GM18505 (cell line): ENCODE results near the gene TXNDC15.
"Not testable (repeated sequence)": the region's sequence is repeated elsewhere in the genome, so short reads cannot be mapped to it uniquely, and the experiment has no call there.

Experiments
- ATAC-seq: cut with Tn5 transposase; IDR thresholded peaks from one replicate; pipeline ENCODE4 v1.9.1; 2021; ENCODE audit not compliant: unreplicated experiment
- POLR2A ChIP-seq: IDR thresholded peaks from 4 replicates; pipeline ENCODE4 v1.6.1; 2011; ENCODE audit warnings: borderline replicate concordance; ENCODE audit not compliant: insufficient read depth, insufficient read length; ENCODE audit errors: extremely low read depth

TXNDC15 gene

GRCh38 chr5:134892282-134892681, 18.1 kb downstream of the TXNDC15 start:
- no peak for ATAC-seq
- TF ChIP-seq POLR2A = no peak

GRCh38 chr5:134892926-134893325, 18.8 kb downstream of the TXNDC15 start:
- ATAC-seq = no peak
- no peak for TF ChIP-seq POLR2A

GRCh38 chr5:134893748-134894505, 19.8 kb downstream of the TXNDC15 start:
- no peak for ATAC-seq
- TF ChIP-seq POLR2A = no peak

GRCh38 chr5:134902071-134902801, 28.1 kb downstream of the TXNDC15 start:
- no peak for ATAC-seq
- no peak for TF ChIP-seq POLR2A

GRCh38 chr5:134904610-134905245, 30.6 kb downstream of the TXNDC15 start, which contains the start of gene PCBD2:
Gene PCBD2, plus strand, starts transcription at chr5:134905131. Its CDS starts 9 bp downstream, at chr5:134905140.
- peak; percentile 76 for ATAC-seq
- peak; percentile 75 for TF ChIP-seq POLR2A

- no peak for TF ChIP-seq POLR2A
Measured at GRCh38 chr5:134905246-134905996, 31.2 kb downstream of the TXNDC15 start.

GRCh38 chr5:134906811-134907210, 32.6 kb downstream of the TXNDC15 start:
- ATAC-seq = no peak
- no peak for TF ChIP-seq POLR2A

More at GRCh38 chr5:134905246-134905996, 31.2 kb downstream of the TXNDC15 start:
- ATAC-seq = peak; percentile 11

- not testable (repeated sequence) for ATAC-seq
Measured at GRCh38 chr5:134910752-134911151, 36.6 kb downstream of the TXNDC15 start.

GRCh38 chr5:134911285-134912206, 37.4 kb downstream of the TXNDC15 start:
- no peak for ATAC-seq
- TF ChIP-seq POLR2A = no peak

GRCh38 chr5:134913254-134913653, 39.1 kb downstream of the TXNDC15 start:
- no peak for ATAC-seq
- no peak for TF ChIP-seq POLR2A

GRCh38 chr5:134913795-134914194, 39.6 kb downstream of the TXNDC15 start:
- ATAC-seq = no peak
- TF ChIP-seq POLR2A = no peak

- ATAC-seq = no peak
- no peak for TF ChIP-seq POLR2A
Measured at GRCh38 chr5:134917070-134917815, 43.1 kb downstream of the TXNDC15 start.

GRCh38 chr5:134918861-134919260, 44.7 kb downstream of the TXNDC15 start:
- TF ChIP-seq POLR2A = no peak
- ATAC-seq = no peak
